Mesenchymal stem cell (in vitro differentiated cells and primary cell): ENCODE results near the gene PDE4A.

Experiments used
- DNase-seq: peaks from one replicate; pipeline ENCODE4 v3.0.0-alpha.2; 2013
- H2AFZ ChIP-seq: one replicate; pipeline ENCODE4 v1.6.1; 2013; ENCODE audit warnings: low read depth, mild to moderate bottlenecking, control low read depth, inconsistent platforms, low read length, moderate library complexity
- H2AK5ac ChIP-seq: 2 replicates; pipeline ENCODE4 v1.6.1; 2013; ENCODE audit warnings: low read length, moderate library complexity, mild to moderate bottlenecking, inconsistent platforms; ENCODE audit not compliant: severe bottlenecking
- H2BK120ac ChIP-seq: one replicate; pipeline ENCODE4 v1.6.1; 2013; ENCODE audit warnings: low read depth, mild to moderate bottlenecking, inconsistent platforms, low read length, moderate library complexity
- H2BK12ac ChIP-seq, 2 experiments: one replicate each; pipeline ENCODE4 v1.6.1; 2013; ENCODE audit warnings: inconsistent platforms in 2 of 2, low read length in 2 of 2, mild to moderate bottlenecking in 2 of 2, moderate library complexity in 2 of 2, control low read depth in 1 of 2
- H2BK15ac ChIP-seq: one replicate; pipeline ENCODE4 v1.6.1; 2013; ENCODE audit warnings: mild to moderate bottlenecking, low read depth, inconsistent platforms; ENCODE audit not compliant: poor library complexity, severe bottlenecking
- H2BK5ac ChIP-seq: 2 replicates; pipeline ENCODE4 v1.6.1; 2013; ENCODE audit warnings: low read depth, mild to moderate bottlenecking, low read length, control low read depth, inconsistent platforms; ENCODE audit not compliant: poor library complexity, severe bottlenecking
- H3K14ac ChIP-seq, 2 experiments: one replicate each; pipeline ENCODE4 v1.6.1; 2013; ENCODE audit warnings: inconsistent platforms in 2 of 2, low read length in 2 of 2, control low read depth in 1 of 2, mild to moderate bottlenecking in 1 of 2, moderate library complexity in 1 of 2
- H3K18ac ChIP-seq, 2 experiments: one replicate each; pipeline ENCODE4 v1.6.1; 2013; ENCODE audit warnings: inconsistent platforms in 2 of 2, low read length in 2 of 2, control low read depth in 1 of 2, low read depth in 1 of 2, mild to moderate bottlenecking in 1 of 2
- H3K23ac ChIP-seq, 2 experiments: one replicate each; pipeline ENCODE4 v1.6.1; 2013; ENCODE audit warnings: inconsistent platforms in 2 of 2, low read length in 2 of 2, mild to moderate bottlenecking in 2 of 2, moderate library complexity in 2 of 2, control low read depth in 1 of 2
- H3K27ac ChIP-seq: 2 replicates; pipeline ENCODE4 v1.5.1; 2013; ENCODE audit warnings: mild to moderate bottlenecking, moderate library complexity, low read length, control low read depth, inconsistent platforms; ENCODE audit not compliant: poor library complexity, severe bottlenecking
- H3K27me3 ChIP-seq, 2 experiments: 2 replicates each; pipeline versions ENCODE4 v1.6.1 to v1.7.0; 2013; ENCODE audit warnings: low read length in 2 of 2, mild to moderate bottlenecking in 2 of 2, moderate library complexity in 2 of 2, control low read depth in 1 of 2, inconsistent platforms in 1 of 2; ENCODE audit not compliant: control insufficient read depth in 1 of 2, insufficient read depth in 1 of 2
- H3K36me3 ChIP-seq, 2 experiments: 2 replicates each; pipeline versions ENCODE4 v1.6.1 to v1.7.0; 2013; ENCODE audit warnings: low read length in 2 of 2, control low read depth in 1 of 2, inconsistent platforms in 1 of 2, low read depth in 1 of 2, mild to moderate bottlenecking in 1 of 2; ENCODE audit not compliant: insufficient read depth in 2 of 2, control insufficient read depth in 1 of 2
- H3K4ac ChIP-seq, 2 experiments: one replicate each; pipeline ENCODE4 v1.6.1; 2013; ENCODE audit warnings: inconsistent platforms in 2 of 2, low read length in 2 of 2, mild to moderate bottlenecking in 2 of 2, moderate library complexity in 2 of 2, control low read depth in 1 of 2, low read depth in 1 of 2
- H3K4me1 ChIP-seq: 2 replicates; pipeline ENCODE4 v1.6.1; 2013; ENCODE audit warnings: low read depth, low read length, control low read depth; ENCODE audit not compliant: control insufficient read depth, insufficient read depth
- H3K4me2 ChIP-seq: 2 replicates; pipeline ENCODE4 v1.6.1; 2013; ENCODE audit warnings: low read length, mild to moderate bottlenecking, inconsistent platforms; ENCODE audit not compliant: poor library complexity, severe bottlenecking
- H3K4me3 ChIP-seq, 2 experiments: 2 replicates each; pipeline versions ENCODE4 v1.5.1 to v1.7.0; 2013; ENCODE audit warnings: low read length in 2 of 2, mild to moderate bottlenecking in 2 of 2, control low read depth in 1 of 2, low read depth in 1 of 2; ENCODE audit not compliant: insufficient read depth in 1 of 2
- H3K79me1 ChIP-seq: replicated peaks from 2 replicates; pipeline ENCODE4 v1.6.1; 2013; ENCODE audit warnings: mild to moderate bottlenecking, control low read depth, low read length, inconsistent platforms; ENCODE audit not compliant: poor library complexity, severe bottlenecking
- H3K9ac ChIP-seq: 2 replicates; pipeline ENCODE4 v1.7.0; 2013; ENCODE audit warnings: mild to moderate bottlenecking, low read length, moderate library complexity
- H3K9me3 ChIP-seq: 2 replicates; pipeline ENCODE4 v1.7.0; 2013; ENCODE audit warnings: mild to moderate bottlenecking, low read length; ENCODE audit not compliant: control insufficient read depth
- H4K8ac ChIP-seq: one replicate; pipeline ENCODE4 v1.6.1; 2013; ENCODE audit warnings: inconsistent platforms, mild to moderate bottlenecking, low read length, moderate library complexity
- H4K91ac ChIP-seq: one replicate; pipeline ENCODE4 v1.6.1; 2013; ENCODE audit warnings: mild to moderate bottlenecking, low read length, inconsistent platforms
- WGBS: methylation state at CpG from one replicate; pipeline ENCODE4 v1.1.7; 2013; ENCODE audit warnings: mixed read lengths; 5-methylcytosine and 5-hydroxymethylcytosine counted together

Gene PDE4A

GRCh38 chr19:10517361-10517759 is 97.0 kb downstream of the PDE4A start, which contains the start of gene S1PR5:
Gene S1PR5, minus strand, starts transcription at chr19:10517447. Its CDS starts 2,436 bp downstream, at chr19:10515011.
- Histone ChIP-seq H2BK5ac (no peak within 1 kb of the TSS), H3K27me3 (peaks cover 14 to 65% of the 10 kb centered on the region in 2 experiments), H2BK120ac (peak within 1 kb of the TSS; percentile 54), H3K4me3 (peak within 1 kb of the TSS; percentile 64 to 73), H3K79me1 (no peaks in the 10 kb centered on the region), H2BK12ac (peak within 1 kb of the TSS; percentile 59 to 90), H4K91ac (peak within 1 kb of the TSS; percentile 62), H3K4me1 (peaks cover 19% of the 10 kb centered on the region), H3K36me3 (peaks cover 0 to 12% of the 10 kb centered on the region in 2 experiments), H3K4me2 (peak within 1 kb of the TSS; percentile 94), H4K8ac (peak within 1 kb of the TSS; percentile 93), H3K4ac (peak within 1 kb of the TSS; percentile 54 to 68), H3K18ac (peak within 1 kb of the TSS; percentile 81 to 90), H3K14ac (peak within 1 kb of the TSS in 1 of 2 experiments; percentile 85), H3K9ac (peak within 1 kb of the TSS; percentile 26), H3K23ac (no peak within 1 kb of the TSS), H2AK5ac (no peak within 1 kb of the TSS), H3K9me3 (no peaks in the 10 kb centered on the region), H2AFZ (peak within 1 kb of the TSS; percentile 73), H3K27ac (no peak within 1 kb of the TSS), H2BK15ac (peak within 1 kb of the TSS; percentile 92)
- WGBS, result 2% methylated on average over 21 of the region's 39 CpGs
- peak; percentile 62 for DNase-seq

GRCh38 chr19:10517760-10518443 is 97.6 kb downstream of the PDE4A start:
- H3K4me1 ChIP-seq, result peaks cover 19% of the 10 kb centered on the region
- peak overlapping the region; percentile 26 for H3K9ac ChIP-seq
- peaks cover 0 to 12% of the 10 kb centered on the region in 2 experiments for H3K36me3 ChIP-seq
- H3K79me1 ChIP-seq, result no peaks in the 10 kb centered on the region
- DNase-seq, result peak; percentile 80
- peak overlapping the region; percentile 94 for H3K4me2 ChIP-seq
- no peaks in the 10 kb centered on the region for H3K9me3 ChIP-seq
- peak overlapping the region; percentile 62 for H4K91ac ChIP-seq
- H3K18ac ChIP-seq, result peak overlapping the region; percentile 81 to 90
- H3K23ac ChIP-seq, result no peak overlapping the region
- H2BK5ac ChIP-seq, result no peak overlapping the region
- peak overlapping the region; percentile 54 for H2BK120ac ChIP-seq
- peak overlapping the region; percentile 73 for H2AFZ ChIP-seq
- WGBS, result under 1% methylated on average over 12 of the region's 27 CpGs
- H2BK15ac ChIP-seq, result peak overlapping the region; percentile 30
- H3K27ac ChIP-seq, result no peak overlapping the region
- no peak overlapping the region for H2AK5ac ChIP-seq
- H2BK12ac ChIP-seq, result peak overlapping the region; percentile 59 to 90
- H3K4me3 ChIP-seq, result peak overlapping the region; percentile 64 to 73
- peak overlapping the region; percentile 93 for H4K8ac ChIP-seq
- peak overlapping the region in 1 of 2 experiments; percentile 85 for H3K14ac ChIP-seq
- peak overlapping the region in 1 of 2 experiments; percentile 68 for H3K4ac ChIP-seq
- H3K27me3 ChIP-seq, result peaks cover 14 to 60% of the 10 kb centered on the region in 2 experiments

- Histone ChIP-seq H3K23ac (no peak overlapping the region), H3K9me3 (no peaks in the 10 kb centered on the region), H4K8ac (peak overlapping the region; percentile 74), H2AFZ (no peak overlapping the region), H3K14ac (no peak overlapping the region), H3K4me3 (peak overlapping the region in 1 of 2 experiments; percentile 73), H3K4me2 (peak overlapping the region; percentile 94), H3K27ac (no peak overlapping the region), H2BK15ac (peak overlapping the region; percentile 30), H2BK120ac (peak overlapping the region; percentile 35), H2BK12ac (peak overlapping the region in 1 of 2 experiments; percentile 23), H3K4ac (peak overlapping the region in 1 of 2 experiments; percentile 46), H2AK5ac (no peak overlapping the region), H3K79me1 (no peaks in the 10 kb centered on the region), H3K18ac (peak overlapping the region; percentile 25 to 76), H2BK5ac (no peak overlapping the region), H3K4me1 (peaks cover 19% of the 10 kb centered on the region), H3K9ac (peak overlapping the region; percentile 26), H3K27me3 (peaks cover 19 to 58% of the 10 kb centered on the region in 2 experiments), H4K91ac (peak overlapping the region; percentile 58), H3K36me3 (peaks cover 0 to 12% of the 10 kb centered on the region in 2 experiments)
- 27% methylated on average over 33 of the region's 33 CpGs for WGBS
- no peak for DNase-seq
Observed at GRCh38 chr19:10518444-10519361, 98.4 kb downstream of the PDE4A start.
